ENCODE measurements around the gene GALNT2.

The GALNT2 gene

DNA sequence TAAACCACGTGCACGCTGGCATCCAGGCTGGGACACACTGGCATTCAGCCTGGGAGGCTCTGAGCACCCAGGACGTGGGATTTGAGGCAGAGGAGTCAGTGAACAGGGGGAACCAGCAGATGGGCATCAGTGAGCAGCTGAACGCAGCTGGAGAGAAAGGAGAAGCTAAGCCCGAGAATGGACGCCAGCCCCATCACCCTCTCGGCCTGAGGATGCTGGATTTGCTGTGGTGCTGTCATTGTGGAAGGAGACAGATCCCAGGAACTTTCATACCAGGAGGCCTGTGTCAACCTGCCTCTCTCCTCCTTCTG, 226.3 kb downstream of the GALNT2 start:
- DNase-seq (ENCODE audit: low read depth) = no peak

GRCh38 chr1:230295367-230295766, 228.3 kb downstream of the GALNT2 start:
- no peak for DNase-seq (ENCODE audit: low read depth)
- H3K4me3 ChIP-seq (ENCODE audit: low read length) = no peak overlapping the region
- TF ChIP-seq, protein P1, sequence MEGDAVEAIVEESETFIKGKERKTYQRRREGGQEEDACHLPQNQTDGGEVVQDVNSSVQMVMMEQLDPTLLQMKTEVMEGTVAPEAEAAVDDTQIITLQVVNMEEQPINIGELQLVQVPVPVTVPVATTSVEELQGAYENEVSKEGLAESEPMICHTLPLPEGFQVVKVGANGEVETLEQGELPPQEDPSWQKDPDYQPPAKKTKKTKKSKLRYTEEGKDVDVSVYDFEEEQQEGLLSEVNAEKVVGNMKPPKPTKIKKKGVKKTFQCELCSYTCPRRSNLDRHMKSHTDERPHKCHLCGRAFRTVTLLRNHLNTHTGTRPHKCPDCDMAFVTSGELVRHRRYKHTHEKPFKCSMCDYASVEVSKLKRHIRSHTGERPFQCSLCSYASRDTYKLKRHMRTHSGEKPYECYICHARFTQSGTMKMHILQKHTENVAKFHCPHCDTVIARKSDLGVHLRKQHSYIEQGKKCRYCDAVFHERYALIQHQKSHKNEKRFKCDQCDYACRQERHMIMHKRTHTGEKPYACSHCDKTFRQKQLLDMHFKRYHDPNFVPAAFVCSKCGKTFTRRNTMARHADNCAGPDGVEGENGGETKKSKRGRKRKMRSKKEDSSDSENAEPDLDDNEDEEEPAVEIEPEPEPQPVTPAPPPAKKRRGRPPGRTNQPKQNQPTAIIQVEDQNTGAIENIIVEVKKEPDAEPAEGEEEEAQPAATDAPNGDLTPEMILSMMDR (IDR thresholded peaks at IDR 0.05; ENCODE audit: insufficient read depth, low read depth, low read length, missing control alignments) = no peak

More for the DNA sequence above, 226.3 kb downstream of the GALNT2 start:
- no peak overlapping the region for H3K4me3 ChIP-seq (ENCODE audit: low read length)
- TF ChIP-seq, protein P1 (IDR thresholded peaks at IDR 0.05; ENCODE audit: insufficient read depth, low read depth, low read length, missing control alignments) = no peak

DNA sequence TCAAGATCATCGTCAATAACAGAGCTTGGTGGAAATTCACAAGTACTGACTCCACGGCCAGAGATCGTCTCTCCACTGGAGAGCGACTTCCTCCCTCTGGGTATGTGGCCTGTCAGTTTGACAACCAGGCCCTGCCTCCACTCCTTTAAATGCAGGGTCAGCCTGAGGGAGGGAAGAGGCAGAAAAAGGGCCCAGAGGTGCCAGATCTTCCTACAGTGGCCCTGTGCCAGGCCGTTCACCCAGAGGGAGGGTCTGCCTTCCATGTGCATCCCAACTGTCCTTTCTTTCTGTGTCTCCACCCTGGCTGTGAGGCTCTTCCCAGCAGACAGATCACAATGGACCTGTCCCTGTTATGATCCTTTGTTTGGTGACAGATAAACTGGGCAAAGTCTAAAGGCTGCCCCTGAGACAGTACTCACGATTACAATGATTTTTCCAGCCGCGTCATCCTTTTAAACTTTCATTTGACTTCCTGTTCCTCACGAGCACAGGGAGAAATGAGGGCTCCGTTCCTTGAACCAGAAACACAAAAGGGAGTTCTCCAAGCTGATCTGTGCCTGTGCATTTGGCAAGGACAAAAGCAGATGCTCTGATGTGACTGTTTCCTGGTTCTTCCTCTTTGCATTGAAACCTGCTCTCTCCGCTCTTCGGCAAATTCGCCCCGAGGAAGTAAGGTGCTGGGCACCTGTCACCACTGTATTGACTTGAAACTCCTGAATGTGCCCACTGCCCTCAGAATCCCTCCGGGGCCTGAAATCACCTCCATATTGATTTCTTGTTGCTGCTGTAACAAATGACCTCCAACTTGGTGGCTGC, 232.4 kb downstream of the GALNT2 start:
- no peak for DNase-seq (ENCODE audit: low read depth)
- TF ChIP-seq, protein P1 (IDR thresholded peaks at IDR 0.05; ENCODE audit: insufficient read depth, low read depth, low read length, missing control alignments) = no peak

DNA sequence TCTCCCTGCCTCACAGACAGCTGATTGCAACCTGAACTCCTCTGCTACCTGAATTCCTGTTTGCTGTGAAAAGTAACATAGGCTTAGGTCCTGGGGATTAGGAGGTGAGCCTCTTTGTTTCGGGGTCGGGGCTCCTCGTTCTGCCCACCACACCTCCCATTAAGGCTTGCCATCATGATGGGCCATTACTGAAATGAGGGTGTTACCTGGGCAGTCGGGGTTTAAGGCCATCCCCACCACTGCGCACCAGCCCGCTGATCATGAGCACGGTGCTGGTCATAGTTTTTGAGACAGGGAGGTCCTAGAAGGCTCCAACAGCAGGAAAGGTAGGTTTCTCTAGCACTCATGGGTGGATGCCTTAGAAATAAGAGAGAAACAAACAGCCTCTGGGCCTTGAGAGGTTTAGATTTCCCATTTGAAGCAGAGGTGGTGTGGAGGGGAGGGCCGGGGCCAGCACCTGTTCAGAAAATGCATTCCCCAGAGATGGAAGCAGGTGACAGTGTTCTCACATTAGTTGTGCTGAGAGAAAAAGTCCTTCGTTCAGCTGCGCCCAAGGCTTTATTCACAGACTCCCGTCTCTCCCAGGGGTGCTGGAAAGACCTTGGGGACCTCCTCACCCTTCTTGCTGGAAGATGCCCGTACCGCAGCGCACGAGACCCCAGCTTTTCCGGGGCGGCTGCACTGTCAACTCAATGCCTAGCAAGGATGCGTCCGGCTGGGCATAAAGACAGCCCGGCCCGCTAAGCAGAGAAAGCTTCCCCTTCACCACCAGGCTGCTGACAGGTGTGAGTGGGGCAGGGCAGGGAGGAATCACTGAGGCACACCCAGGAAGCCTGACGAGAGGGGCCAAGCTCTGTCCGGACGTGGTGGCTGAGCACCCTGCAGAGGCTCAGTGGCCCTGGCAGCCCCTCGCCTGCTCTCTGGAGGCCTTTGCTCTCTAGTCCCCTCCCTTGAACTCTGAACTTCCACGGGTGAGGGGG, 233.6 kb downstream of the GALNT2 start:
- TF ChIP-seq, protein P1 (IDR thresholded peaks at IDR 0.05; ENCODE audit: insufficient read depth, low read depth, low read length, missing control alignments) = no peak
- no peak for DNase-seq (ENCODE audit: low read depth)
- H3K4me3 ChIP-seq (ENCODE audit: low read length) = no peak overlapping the region

More for the DNA sequence above, 232.4 kb downstream of the GALNT2 start:
- no peak overlapping the region for H3K4me3 ChIP-seq (ENCODE audit: low read length)

- DNase-seq (ENCODE audit: low read depth) = no peak
These were observed 234.3 kb downstream of the GALNT2 start for GRCh38 chr1:230301322-230301721.

GRCh38 chr1:230301822-230302221, 234.8 kb downstream of the GALNT2 start:
- TF ChIP-seq, protein P1 (IDR thresholded peaks at IDR 0.05; ENCODE audit: insufficient read depth, low read depth, low read length, missing control alignments) = no peak
- no peak for DNase-seq (ENCODE audit: low read depth)
- no peak overlapping the region for H3K4me3 ChIP-seq (ENCODE audit: low read length)

More at GRCh38 chr1:230301322-230301721, 234.3 kb downstream of the GALNT2 start:
- no peak overlapping the region for H3K4me3 ChIP-seq (ENCODE audit: low read length)
- TF ChIP-seq, protein P1 (IDR thresholded peaks at IDR 0.05; ENCODE audit: insufficient read depth, low read depth, low read length, missing control alignments) = no peak

Measured in epithelial cell of esophagus (primary cell).